ENCODE measurements around the gene GALNT17.

DNA sequence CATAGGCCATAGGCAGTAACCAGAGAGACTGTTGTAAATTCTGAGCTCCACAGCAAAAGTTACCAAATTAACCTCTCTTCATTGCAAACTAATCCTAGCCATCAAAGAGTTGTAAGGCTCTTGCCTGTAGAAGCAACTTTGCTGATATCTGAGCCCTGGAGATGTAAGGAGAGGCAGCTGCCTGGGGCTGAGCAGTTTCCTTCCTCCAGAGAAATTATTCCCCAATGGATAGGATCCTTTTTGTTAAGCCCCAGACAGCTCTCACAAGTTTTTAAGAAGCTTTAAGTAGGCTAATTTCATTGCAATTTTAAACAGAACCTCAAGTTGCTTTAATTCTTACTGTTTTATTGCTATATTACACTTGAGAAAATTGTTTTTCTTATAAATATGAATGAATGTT, 211.1 kb downstream of the GALNT17 start:
- TF ChIP-seq, protein P1, sequence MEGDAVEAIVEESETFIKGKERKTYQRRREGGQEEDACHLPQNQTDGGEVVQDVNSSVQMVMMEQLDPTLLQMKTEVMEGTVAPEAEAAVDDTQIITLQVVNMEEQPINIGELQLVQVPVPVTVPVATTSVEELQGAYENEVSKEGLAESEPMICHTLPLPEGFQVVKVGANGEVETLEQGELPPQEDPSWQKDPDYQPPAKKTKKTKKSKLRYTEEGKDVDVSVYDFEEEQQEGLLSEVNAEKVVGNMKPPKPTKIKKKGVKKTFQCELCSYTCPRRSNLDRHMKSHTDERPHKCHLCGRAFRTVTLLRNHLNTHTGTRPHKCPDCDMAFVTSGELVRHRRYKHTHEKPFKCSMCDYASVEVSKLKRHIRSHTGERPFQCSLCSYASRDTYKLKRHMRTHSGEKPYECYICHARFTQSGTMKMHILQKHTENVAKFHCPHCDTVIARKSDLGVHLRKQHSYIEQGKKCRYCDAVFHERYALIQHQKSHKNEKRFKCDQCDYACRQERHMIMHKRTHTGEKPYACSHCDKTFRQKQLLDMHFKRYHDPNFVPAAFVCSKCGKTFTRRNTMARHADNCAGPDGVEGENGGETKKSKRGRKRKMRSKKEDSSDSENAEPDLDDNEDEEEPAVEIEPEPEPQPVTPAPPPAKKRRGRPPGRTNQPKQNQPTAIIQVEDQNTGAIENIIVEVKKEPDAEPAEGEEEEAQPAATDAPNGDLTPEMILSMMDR (conservative IDR thresholded peaks at IDR 0.05; ENCODE audit: low read depth in 2 of 2) = no peak
- TF ChIP-seq NANOG (IDR thresholded peaks at IDR 0.05; ENCODE audit: borderline replicate concordance) (no peak), POLR2AphosphoS5 (IDR thresholded peaks at IDR 0.05; ENCODE audit: low read depth) (no peak), EZH2 (IDR thresholded peaks at IDR 0.05; ENCODE audit: low read depth, unreplicated experiment) (no peak)
- TF ChIP-seq, protein P2, sequence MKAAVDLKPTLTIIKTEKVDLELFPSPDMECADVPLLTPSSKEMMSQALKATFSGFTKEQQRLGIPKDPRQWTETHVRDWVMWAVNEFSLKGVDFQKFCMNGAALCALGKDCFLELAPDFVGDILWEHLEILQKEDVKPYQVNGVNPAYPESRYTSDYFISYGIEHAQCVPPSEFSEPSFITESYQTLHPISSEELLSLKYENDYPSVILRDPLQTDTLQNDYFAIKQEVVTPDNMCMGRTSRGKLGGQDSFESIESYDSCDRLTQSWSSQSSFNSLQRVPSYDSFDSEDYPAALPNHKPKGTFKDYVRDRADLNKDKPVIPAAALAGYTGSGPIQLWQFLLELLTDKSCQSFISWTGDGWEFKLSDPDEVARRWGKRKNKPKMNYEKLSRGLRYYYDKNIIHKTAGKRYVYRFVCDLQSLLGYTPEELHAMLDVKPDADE (IDR thresholded peaks at IDR 0.05) = no peak

All from GM23338 (cell line).